Lower leg skin (tissue), 3 donors: ENCODE results near the gene LIF.

Experiments
- CTCF ChIP-seq, 3 donors: fragments of 450-650 bp; IDR thresholded peaks; one replicate each; pipeline ENCODE4 v1.5.1; 2016; ENCODE audit warnings: antibody characterized with exemption in 3 of 3, mild to moderate bottlenecking in 3 of 3, moderate library complexity in 2 of 3
- POLR2A ChIP-seq, 2 donors: fragments of 450-650 bp; IDR thresholded peaks; one replicate each; pipeline ENCODE4 v1.6.1; 2016 to 2017; ENCODE audit warnings: antibody characterized with exemption in 2 of 2, mild to moderate bottlenecking in 1 of 2, moderate library complexity in 1 of 2

- TF ChIP-seq CTCF (IDR thresholded peaks at IDR 0.05) (no peak), POLR2A (IDR thresholded peaks at IDR 0.05) (no peak)
Measured at GRCh38 chr22:30251711-30252110, 5.2 kb upstream of the LIF start.
